ENCODE measurements around the gene SLC10A3. TPM values are rescaled to one million over a fixed set of nuclear protein-coding genes. Genes with fewer than 3 reads are reported as not detected.

The SLC10A3 gene
- total RNA-seq, 2 donors from 2014 or later: 5.4 to 9.1 TPM

DNA sequence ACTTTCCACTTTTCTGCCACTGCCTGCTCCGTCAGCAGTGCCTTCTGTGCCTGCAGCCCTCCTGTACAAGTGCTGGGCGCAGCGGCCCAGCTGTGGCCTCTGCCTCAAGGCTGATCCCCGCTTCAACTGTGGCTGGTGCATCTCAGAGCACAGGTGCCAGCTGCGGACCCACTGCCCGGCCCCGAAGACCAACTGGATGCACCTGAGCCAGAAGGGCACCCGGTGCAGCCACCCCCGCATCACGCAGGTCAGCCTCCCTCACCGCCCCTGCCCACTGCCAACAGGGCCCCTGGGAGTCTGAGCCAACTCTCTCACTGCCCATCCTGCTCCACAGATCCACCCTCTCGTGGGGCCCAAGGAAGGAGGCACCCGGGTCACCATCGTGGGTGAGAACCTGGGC is 24.8 kb downstream of the SLC10A3 start:
- Mint-ChIP-seq H3K36me3 (ENCODE audit: low read depth) (peaks cover 8% of the 10 kb centered on the region), H3K27me3 (ENCODE audit: insufficient read depth) (no peaks in the 10 kb centered on the region), H3K27ac (no peak overlapping the region), H3K9me3 (peaks cover 60% of the 10 kb centered on the region), H3K4me3 (no peak overlapping the region), H3K4me1 (no peaks in the 10 kb centered on the region)
- TF ChIP-seq, protein P1, sequence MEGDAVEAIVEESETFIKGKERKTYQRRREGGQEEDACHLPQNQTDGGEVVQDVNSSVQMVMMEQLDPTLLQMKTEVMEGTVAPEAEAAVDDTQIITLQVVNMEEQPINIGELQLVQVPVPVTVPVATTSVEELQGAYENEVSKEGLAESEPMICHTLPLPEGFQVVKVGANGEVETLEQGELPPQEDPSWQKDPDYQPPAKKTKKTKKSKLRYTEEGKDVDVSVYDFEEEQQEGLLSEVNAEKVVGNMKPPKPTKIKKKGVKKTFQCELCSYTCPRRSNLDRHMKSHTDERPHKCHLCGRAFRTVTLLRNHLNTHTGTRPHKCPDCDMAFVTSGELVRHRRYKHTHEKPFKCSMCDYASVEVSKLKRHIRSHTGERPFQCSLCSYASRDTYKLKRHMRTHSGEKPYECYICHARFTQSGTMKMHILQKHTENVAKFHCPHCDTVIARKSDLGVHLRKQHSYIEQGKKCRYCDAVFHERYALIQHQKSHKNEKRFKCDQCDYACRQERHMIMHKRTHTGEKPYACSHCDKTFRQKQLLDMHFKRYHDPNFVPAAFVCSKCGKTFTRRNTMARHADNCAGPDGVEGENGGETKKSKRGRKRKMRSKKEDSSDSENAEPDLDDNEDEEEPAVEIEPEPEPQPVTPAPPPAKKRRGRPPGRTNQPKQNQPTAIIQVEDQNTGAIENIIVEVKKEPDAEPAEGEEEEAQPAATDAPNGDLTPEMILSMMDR (conservative IDR thresholded peaks at IDR 0.05): no peak
- Histone ChIP-seq H3K9me3 (ENCODE audit: control insufficient read depth, low read length) (no peaks in the 10 kb centered on the region), H3K4me1 (ENCODE audit: control insufficient read depth, insufficient read depth, low read length) (no peaks in the 10 kb centered on the region), H3K4me3 (ENCODE audit: low read length) (no peak overlapping the region), H3K36me3 (ENCODE audit: control insufficient read depth, insufficient read depth, low read length) (no peaks in the 10 kb centered on the region), H3K9ac (ENCODE audit: extremely low read depth, low read length, poor library complexity, severe bottlenecking) (no peak overlapping the region), H3K27me3 (ENCODE audit: control insufficient read depth, insufficient read depth, low read length, poor library complexity, severe bottlenecking) (no peaks in the 10 kb centered on the region), H3K27ac (ENCODE audit: low read depth, low read length) (no peak overlapping the region)
- WGBS, 2 experiments (ENCODE audit: insufficient coverage in 1 of 2, insufficient read length in 1 of 2): 83% methylated on average over 13 of the region's 14 CpGs; no CpG with 5 or more reads in 1 of the 2 experiments
- no peak for DNase-seq

DNA sequence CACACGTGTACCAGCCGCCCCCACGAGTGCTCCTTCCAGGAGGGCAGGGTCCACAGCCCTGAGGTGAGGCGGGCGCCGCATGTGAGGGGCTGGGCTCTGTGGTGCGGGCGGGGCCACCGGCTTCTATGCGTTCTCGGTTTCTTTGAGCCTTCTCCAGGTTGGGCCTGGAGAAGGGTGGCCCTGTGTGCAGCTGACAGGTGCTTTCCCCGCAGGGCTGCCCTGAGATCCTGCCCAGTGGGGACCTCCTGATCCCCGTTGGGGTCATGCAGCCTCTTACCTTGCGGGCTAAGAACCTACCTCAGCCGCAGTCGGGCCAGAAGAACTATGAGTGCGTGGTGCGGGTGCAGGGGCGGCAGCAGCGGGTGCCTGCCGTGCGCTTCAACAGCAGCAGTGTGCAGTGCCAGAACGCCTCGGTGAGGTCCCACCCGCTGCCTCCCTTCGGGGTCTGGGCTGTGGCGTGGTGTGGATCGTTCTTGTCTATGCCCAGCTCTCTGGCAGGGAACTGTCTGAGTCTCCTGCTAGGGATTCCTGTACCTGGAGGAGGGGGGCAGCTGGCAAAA is 25.5 kb downstream of the SLC10A3 start:
- Histone ChIP-seq H3K9ac (ENCODE audit: extremely low read depth, low read length, poor library complexity, severe bottlenecking) (no peak overlapping the region), H3K36me3 (ENCODE audit: control insufficient read depth, insufficient read depth, low read length) (no peaks in the 10 kb centered on the region), H3K27ac (ENCODE audit: low read depth, low read length) (no peak overlapping the region), H3K4me1 (ENCODE audit: control insufficient read depth, insufficient read depth, low read length) (no peaks in the 10 kb centered on the region), H3K27me3 (ENCODE audit: control insufficient read depth, insufficient read depth, low read length, poor library complexity, severe bottlenecking) (no peaks in the 10 kb centered on the region), H3K9me3 (ENCODE audit: control insufficient read depth, low read length) (no peaks in the 10 kb centered on the region), H3K4me3 (ENCODE audit: low read length) (no peak overlapping the region)
- 97 to 99% methylated on average over 12 to 28 of the region's 28 CpGs for WGBS, 2 experiments (ENCODE audit: insufficient coverage in 1 of 2, insufficient read length in 1 of 2)
- Mint-ChIP-seq H3K4me1 (no peaks in the 10 kb centered on the region), H3K4me3 (no peak overlapping the region), H3K9me3 (peaks cover 56% of the 10 kb centered on the region), H3K36me3 (ENCODE audit: low read depth) (peaks cover 8% of the 10 kb centered on the region), H3K27ac (no peak overlapping the region), H3K27me3 (ENCODE audit: insufficient read depth) (no peaks in the 10 kb centered on the region)
- TF ChIP-seq, protein P1 (conservative IDR thresholded peaks at IDR 0.05): no peak
- DNase-seq: no peak

DNA sequence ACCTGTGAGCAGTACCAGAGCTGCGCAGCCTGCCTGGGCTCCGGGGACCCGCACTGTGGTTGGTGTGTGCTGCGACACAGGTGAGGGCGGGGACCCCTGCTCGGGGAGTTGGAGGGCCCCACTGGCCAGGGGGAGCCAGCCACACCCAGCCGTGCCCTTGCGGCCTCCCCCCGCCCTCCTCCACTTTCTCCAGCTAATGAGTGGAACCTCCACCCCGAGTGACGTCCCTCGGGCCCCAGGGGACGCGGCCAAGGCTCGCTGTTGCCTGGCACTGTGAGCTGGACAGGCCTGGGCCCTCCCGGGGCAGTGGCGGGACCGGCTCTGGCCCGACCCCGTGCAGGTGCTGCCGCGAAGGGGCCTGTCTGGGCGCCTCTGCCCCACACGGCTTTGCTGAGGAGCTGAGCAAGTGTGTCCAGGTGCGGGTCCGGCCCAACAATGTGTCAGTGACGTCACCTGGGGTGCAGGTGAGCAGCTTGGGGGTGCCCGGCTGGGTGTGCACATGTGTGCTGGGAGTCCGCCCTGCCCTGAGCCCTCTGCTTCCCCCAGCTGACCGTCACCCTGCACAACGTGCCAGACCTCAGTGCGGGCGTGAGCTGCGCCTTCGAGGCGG is 26.7 kb downstream of the SLC10A3 start:
- peaks cover 56% of the 10 kb centered on the region for H3K9me3 Mint-ChIP-seq

More for the DNA sequence above, 26.7 kb downstream of the SLC10A3 start:
- Mint-ChIP-seq H3K4me1 (no peaks in the 10 kb centered on the region), H3K27ac (no peak overlapping the region), H3K36me3 (ENCODE audit: low read depth) (peaks cover 8% of the 10 kb centered on the region), H3K4me3 (no peak overlapping the region), H3K27me3 (ENCODE audit: insufficient read depth) (no peaks in the 10 kb centered on the region)
- TF ChIP-seq, protein P1 (conservative IDR thresholded peaks at IDR 0.05): no peak
- H3K4me1 ChIP-seq (ENCODE audit: control insufficient read depth, insufficient read depth, low read length): no peaks in the 10 kb centered on the region
- H3K27me3 ChIP-seq (ENCODE audit: control insufficient read depth, insufficient read depth, low read length, poor library complexity, severe bottlenecking): no peaks in the 10 kb centered on the region
- 97 to 100% methylated on average over 2 to 33 of the region's 36 CpGs for WGBS, 2 experiments (ENCODE audit: insufficient coverage in 1 of 2, insufficient read length in 1 of 2)
- DNase-seq: no peak
- H3K27ac ChIP-seq (ENCODE audit: low read depth, low read length): no peak overlapping the region
- no peaks in the 10 kb centered on the region for H3K9me3 ChIP-seq (ENCODE audit: control insufficient read depth, low read length)
- H3K9ac ChIP-seq (ENCODE audit: extremely low read depth, low read length, poor library complexity, severe bottlenecking): no peak overlapping the region
- no peaks in the 10 kb centered on the region for H3K36me3 ChIP-seq (ENCODE audit: control insufficient read depth, insufficient read depth, low read length)
- no peak overlapping the region for H3K4me3 ChIP-seq (ENCODE audit: low read length)
